SKM-1 (cell line): ENCODE measurements around the gene KCNF1.

Experiments
- DNase-seq: peaks from one replicate; lab custom pipeline; 2025; ENCODE audit not compliant: unreplicated experiment; lab: John Stamatoyannopoulos, UW

The KCNF1 gene

DNA sequence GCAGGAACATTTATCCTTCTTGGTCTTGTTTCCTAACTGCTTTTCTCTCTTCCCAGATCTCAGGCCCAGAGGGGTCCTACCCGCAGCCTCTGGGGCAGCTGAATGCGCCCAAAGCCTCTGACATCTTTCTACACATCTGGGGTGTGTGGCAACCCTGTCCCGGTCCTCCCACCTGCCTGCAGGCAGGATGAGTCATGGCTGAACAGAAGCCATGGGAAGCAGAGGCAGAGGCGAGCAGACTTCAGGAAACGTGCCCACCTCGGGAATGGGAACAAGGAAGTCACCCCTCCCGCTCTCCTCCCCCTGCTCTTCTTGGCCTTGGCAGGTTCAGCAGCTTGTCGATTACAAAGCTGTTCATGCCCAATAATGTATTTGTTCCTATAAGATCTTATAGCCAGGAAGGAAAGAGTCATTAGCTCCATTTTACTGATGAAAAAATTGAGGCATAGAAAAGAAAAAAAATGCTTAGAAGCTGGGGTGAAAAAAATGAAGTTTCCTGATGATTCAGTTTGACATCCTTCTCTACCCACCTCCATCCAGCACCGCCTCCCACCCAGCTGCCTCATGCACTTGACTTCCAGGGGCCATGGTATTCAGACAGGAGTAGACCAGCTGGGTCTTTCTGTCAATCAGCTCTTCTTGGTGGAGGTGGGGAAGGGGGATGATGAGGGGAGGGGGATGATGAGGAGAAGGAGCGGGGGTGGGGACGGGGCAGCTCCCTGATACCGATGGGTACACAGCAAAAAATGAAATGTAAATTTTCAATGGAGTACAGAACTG lies 10.4 kb upstream of the KCNF1 start:
- no peak for DNase-seq

DNA sequence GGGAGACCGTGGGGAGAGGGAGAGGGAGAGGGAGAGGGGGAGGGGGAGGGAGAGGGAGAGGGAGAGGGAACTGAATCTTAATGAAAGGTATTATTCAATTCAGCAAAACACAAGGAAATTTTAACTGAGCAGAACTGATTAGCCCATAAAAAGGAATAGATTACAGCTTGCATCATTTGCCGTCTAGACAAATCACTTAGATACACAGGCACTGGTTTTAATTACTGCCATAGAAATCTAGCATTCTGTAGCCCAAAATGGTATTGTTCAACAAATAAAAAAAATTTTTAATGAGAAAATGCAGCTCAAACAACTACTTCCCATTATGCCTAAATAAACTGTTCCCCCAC lies 7.9 kb upstream of the KCNF1 start:
- DNase-seq, result no peak

DNA sequence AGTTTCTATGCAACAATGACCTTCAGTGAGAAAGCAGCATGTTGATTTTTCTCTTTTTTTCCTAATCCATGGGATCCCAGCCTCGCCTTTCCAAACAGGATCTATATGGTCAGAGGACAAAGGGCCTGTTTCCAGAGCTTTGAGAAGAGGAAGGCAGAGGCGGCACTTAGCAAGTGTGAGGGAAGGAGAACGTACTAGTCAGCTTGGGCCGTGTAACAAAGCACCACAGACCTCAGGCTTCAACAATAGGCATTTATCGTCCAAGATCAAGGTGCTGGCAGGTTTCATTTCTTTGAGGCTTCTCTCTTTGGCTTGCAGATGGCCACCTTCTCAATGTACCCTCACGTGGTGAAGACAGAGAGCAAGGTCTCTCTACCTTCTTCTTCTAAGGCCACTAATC lies 7.3 kb upstream of the KCNF1 start:
- no peak for DNase-seq

DNA sequence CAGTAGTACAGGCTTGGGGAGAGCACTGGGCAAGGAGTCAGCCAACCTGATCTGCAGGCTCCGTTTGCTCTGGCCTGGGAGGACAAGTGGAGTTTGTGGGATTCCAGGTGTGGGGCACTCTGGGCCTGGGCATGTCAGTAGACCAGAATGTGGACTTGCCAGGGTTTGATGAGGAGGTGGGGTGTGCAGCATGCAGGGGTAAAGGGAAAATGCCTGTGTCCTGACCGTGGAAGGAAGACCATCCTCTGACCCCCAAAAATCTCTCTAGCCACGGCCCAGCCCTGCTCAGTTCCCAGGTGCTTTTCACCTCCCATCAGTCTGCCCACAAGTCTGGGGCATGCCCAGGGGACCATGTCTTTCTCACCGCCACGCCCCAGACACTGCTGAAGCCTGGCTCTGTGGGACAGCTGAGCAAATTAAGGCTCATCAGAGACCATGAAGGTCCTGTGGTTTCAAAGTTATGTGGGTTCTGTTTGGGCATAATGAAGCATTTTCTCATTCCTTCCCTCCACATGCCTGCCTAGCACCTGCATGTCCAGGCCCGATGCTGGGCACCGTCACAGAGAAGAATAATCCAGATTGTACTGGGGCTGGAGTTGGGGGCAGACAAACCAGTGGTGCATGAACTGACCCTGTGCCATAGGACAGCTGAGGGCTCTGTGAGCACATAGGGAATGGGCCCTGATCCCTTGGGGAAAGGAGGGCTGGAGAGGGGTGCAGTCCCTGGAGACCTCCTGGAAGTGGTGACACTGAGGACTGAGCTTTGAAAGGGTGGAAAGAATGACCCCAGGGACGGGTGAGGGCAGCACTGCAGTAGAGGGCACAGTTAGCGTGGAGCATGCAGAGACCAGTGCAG lies 6.5 kb upstream of the KCNF1 start:
- no peak for DNase-seq

DNA sequence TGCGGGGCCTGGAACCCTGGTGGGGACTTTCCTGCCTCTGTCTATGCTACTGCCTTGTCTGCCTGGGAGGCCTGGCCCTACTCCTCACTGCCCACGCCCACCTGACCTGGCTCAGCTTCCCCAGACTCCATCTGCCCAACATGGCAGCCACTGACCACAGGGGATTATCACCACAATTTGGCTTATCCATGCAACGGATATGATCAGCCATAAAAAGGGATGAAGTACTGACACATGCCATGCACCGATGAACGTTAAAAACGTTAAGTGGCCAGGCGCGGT lies 5.9 kb upstream of the KCNF1 start:
- no peak for DNase-seq

DNA sequence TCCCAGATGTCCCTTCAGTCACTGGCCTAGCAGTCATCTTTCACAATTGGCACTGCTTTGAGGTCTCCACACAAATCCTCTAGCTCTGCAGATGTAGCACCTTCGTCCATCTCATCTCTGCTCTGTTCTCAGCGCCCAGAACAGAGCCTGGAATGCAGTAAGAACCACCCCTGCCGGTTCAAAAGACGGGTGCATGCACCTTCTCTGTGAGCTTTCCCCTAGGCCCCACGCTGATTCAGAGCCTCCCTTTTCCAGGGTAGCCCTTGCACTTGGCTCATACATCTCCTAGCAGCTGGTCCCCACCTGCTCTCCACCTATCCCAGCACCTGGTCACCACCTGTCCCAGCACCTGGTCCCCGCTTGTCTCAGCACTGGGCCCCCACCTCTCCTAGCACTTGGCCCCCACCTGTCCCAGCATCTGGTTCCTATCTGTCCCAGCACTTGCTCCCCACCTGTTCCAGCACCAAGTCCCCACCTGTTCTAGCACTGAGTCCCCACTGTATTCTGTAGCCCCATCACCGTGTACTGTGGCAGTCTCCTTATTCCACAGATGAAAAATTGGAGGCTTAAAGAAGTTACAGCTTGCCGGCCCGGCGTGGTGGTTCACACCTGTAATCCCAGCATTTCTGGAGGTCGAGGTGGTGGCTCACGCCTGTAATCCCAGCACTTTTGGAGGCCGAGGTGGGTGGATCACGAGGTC lies 4.7 kb upstream of the KCNF1 start:
- DNase-seq, result no peak

DNA sequence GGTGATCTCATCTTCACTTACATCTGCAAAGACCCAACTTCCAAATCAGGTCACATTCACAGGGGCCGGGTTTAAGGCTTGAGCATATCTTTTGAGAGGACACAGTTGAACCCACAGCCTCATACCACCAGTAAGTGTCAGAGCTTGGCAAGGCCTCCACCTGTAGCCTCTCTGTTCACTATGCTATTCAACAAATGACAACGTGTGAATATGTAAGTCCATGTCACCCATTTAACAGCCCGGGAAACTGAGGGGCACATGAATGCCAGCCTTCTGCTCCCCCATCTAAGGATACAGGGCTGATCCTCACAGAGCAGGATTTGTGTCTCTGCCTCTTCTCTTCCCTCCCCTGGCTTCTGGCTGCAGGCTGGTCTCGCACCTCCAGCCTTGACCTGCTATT lies 3.5 kb upstream of the KCNF1 start:
- DNase-seq, result no peak

DNA sequence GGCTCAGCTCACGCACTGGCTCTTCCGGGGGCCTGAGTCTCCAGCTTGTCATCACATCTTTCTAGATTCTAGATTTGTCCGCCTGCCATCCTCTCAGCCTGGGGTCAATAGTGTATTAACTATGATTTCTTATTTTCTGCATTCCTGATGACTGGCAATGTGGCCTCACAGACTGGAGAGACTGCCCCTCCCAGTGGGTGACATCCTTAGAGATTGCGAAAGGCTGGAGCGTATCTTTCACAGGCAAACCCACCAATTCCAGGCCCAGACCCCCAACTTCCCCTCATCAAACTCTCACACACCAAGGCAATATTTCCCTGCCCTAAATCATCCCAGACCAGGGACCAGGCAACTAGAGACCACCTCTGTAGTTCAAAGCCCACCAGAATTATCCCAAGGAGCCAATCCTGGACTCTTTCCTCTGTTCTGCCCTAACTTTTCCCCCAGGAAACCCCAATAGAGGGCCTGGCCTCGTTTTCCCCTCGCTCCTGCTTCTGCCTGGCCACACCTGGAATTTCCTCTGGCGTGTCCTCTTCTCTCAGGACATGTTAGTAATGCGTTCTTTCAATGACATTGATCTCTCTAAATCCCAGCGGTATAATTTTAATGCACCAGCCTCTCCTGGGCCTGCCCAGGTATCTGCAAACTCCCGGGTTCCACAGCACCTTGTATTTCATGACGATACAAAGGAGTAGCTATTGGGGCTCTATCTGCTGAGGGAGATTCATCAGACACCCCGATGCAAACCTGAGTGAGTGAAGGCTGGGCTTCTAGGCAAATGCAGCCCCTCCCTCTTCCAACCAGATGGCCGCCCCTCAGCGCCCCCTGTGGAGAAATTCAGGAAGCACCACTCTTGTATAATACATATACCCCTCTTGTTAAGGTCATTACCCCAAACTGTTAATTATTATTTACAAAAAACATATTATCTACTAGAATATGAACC lies 2.4 kb upstream of the KCNF1 start:
- DNase-seq, result no peak

DNA sequence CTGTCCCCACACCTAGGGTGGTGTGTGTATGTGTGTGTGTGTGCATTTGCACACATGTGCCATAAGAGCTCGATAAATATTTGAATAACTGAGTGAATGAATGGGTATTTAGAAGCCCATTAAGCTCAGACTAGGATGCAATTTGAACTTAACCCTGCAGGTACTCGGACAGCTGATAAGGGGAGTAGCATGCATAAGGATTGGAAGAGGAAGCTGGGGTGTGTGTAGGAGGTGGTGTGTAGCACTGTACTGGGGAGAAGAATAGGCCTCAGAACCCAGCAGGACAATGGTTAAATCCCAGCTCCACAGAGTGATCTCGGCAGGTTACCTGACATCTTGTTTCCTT lies 1.8 kb upstream of the KCNF1 start:
- no peak for DNase-seq

DNA sequence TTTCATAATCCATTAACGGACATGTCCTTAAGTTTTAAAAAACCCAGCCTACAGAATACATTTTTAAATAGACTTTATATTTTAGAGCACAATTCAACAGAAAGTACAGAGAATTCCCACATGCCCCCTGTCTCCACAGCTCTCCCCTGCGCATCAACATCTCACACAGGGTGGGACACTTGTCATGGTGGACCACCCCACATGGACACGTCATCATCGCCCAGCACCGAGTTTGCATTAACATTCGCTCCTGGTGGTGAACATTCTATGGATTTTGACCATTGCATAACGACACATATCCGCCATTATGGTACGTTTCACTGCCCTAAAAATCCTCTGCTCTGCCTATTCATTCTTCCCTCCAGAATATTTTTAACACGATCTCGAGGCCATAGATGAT lies 1.1 kb upstream of the KCNF1 start:
- DNase-seq, result no peak

DNA sequence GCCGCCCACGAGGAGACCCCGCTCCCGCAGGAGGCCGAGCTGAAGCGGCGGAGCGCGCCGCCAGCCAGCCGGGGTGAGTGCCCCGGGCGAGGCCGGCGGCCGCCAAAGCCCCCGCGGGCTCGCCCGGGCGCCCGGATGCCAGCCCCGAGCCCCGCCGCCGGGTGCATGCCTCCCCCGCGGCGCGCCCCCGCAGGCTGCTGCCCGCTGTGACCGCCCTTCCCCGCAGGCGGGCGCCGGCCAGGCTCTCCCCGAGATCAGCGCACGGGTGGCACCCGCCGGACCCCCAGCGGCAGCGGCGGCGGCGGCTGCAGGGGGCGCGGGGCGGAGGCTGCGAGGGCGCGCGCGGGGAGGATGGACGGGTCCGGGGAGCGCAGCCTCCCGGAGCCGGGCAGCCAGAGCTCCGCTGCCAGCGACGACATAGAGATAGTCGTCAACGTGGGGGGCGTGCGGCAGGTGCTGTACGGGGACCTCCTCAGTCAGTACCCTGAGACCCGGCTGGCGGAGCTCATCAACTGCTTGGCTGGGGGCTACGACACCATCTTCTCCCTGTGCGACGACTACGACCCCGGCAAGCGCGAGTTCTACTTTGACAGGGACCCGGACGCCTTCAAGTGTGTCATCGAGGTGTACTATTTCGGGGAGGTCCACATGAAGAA lies 470 bp downstream of the KCNF1 start:
- DNase-seq, result no peak

DNA sequence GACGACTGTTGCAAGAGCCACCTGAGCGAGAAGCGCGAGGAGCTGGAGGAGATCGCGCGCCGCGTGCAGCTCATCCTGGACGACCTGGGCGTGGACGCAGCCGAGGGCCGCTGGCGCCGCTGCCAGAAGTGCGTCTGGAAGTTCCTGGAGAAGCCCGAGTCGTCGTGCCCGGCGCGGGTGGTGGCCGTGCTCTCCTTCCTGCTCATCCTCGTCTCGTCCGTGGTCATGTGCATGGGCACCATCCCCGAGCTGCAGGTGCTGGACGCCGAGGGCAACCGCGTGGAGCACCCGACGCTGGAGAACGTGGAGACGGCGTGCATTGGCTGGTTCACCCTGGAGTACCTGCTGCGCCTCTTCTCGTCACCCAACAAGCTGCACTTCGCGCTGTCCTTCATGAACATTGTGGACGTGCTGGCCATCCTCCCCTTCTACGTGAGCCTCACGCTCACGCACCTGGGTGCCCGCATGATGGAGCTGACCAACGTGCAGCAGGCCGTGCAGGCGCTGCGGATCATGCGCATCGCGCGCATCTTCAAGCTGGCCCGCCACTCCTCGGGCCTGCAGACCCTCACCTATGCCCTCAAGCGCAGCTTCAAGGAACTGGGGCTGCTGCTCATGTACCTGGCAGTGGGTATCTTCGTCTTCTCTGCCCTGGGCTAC lies 1.2 kb downstream of the KCNF1 start:
- no peak for DNase-seq

DNA sequence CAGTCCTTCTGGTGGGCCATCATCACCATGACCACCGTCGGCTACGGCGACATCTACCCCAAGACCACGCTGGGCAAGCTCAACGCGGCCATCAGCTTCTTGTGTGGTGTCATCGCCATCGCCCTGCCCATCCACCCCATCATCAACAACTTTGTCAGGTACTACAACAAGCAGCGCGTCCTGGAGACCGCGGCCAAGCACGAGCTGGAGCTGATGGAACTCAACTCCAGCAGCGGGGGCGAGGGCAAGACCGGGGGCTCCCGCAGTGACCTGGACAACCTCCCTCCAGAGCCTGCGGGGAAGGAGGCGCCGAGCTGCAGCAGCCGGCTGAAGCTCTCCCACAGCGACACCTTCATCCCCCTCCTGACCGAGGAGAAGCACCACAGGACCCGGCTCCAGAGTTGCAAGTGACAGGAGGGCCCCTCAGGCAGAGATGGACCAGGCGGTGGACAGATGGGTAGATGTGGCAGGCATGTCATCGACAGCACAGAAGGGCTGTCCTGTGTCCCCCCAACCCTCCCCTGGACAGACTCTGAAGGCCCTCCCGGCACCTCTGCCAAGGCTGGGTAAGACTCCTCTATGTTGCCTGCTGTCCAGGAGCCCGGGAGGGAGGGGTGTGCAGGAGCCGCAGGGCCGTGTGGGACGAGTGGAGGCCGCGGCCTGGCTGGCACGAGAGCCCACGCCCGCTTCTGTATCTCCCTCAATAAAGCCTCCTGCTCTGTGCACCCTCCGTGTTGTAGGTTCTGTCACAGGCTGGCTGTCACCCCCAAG lies 2.0 kb downstream of the KCNF1 start:
- DNase-seq, result no peak

DNA sequence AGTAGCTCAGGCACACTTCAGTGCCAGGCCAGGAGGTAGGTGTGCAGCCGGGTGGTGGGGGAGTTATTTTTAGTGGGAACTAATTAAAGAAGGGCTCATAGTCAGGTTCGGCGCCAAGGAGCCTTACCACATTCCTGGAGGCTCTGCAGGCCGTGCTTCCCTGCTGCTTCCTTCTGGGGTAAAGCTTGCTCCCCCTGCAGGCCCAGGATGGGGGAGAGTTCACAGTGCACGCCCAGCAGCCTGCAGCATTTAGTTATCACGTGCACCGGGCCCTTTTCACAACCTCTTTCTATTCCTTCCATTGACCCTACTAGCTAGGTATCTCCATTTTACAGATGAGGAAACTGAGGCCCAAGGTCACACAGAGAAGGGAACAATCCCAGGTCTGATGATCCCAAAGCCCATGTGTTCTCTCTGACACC lies 2.5 kb downstream of the KCNF1 start:
- DNase-seq, result no peak

DNA sequence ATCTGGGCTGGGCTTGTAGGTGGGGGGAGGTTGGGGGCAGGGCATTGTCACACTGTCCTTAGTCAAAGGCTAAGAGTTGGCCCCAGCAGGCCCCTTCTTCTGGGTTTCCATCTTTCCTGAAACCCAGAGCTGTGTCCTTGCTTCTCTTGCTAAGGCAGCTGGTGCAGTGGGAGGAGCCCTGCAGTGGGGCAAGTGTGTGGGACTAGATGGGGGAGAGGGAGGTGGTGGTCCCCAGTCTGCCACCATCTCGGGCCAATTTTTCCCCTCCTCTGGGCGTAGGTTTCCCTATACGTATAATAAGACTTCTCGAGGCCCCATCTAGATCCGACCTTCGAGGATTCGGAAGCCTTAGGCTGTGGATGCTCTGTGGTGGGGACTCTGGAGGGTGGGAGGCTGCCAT lies 3.5 kb downstream of the KCNF1 start:
- no peak for DNase-seq

DNA sequence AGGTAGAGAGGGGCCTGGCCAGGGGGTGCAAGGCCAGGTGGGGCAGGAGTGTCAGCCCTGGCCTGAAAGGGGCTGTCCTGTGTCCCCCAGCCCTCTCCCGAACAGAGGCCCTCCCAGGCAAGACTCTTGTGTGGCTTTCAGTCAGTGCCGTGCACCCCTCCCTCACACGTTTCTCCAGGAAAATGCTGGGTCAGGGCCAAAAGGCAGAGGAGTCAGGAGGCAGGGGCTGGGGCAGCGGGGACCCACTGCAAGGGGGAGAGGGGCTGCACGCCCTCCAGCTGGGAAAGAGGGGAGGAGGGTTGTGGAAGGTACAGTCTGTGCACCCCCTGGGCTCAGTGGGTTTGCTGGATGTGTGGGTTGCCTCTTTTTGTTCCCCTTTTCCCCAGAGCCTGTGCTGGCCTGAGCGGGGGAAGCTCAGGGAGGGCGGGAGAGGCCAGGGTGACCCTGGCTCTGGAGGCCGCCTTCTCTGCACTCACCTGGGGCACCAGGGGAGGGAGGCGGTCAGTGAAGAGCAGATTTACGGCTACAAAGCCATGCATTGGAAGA lies 4.1 kb downstream of the KCNF1 start:
- no peak for DNase-seq

DNA sequence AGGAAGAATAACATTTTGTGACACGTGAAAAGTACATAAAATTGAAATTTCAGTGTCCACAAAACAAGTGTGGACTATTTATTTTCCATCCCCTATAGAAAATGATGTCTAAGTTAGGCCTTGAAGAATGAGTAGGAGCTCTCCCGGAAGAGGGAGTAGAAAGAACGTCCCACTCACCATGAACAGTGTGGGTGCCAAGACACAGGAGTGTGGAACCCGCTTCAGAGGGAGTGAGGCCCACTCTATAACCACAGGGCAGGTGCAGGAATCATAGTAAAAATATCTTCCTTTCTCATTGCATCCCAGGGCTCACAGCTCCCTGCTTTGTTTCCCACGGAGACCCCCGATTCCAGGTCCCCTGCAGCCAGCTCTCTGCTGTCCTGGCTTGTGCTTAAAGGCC lies 5.2 kb downstream of the KCNF1 start:
- no peak for DNase-seq

DNA sequence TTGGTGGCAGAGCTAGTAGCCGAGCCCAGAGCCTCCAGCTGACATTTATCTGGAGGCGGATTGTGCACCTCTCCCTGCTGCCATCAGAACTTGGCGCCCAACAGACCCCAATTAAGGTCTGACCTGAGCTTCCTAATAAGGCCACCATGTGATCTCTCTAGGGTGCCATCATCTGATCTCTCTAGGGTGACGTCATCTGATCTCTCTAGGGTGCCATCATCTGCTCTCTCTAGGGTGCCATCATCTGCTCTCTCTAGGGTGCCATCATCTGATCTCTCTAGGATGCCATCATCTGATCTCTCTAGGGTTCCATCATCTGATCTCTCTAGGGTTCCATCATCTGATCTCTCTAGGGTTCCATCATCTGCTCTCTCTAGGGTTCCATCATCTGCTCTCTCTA lies 6.2 kb downstream of the KCNF1 start:
- no peak for DNase-seq
